GM19193 (cell line): ENCODE measurements around the gene TXNDC12.

Source experiments
- POLR2A ChIP-seq: IDR thresholded peaks from 4 replicates; pipeline ENCODE4 v1.6.1; 2011; ENCODE audit not compliant: insufficient read depth, insufficient read length; ENCODE audit errors: extremely low read depth

The TXNDC12 gene

GRCh38 chr1:51976846-51977602, 78.0 kb downstream of the TXNDC12 start:
- no peak for TF ChIP-seq POLR2A

- no peak for TF ChIP-seq POLR2A
These were observed 81.2 kb downstream of the TXNDC12 start for GRCh38 chr1:51973587-51974474.
